Endothelial cell of umbilical vein (primary cell): ENCODE measurements around the gene LINC00237. TPM values are rescaled to one million over a fixed set of nuclear protein-coding genes. Genes with fewer than 3 reads are reported as not detected.

ENCODE experiments used
- BruUV-seq: library from RNA; stranded (reverse); fragments of 400-500 nt; replicated peaks from 2 replicates; lab custom pipeline; 2021; lab: Mats Ljungman, UMichigan
- CTCF ChIA-PET: fragments of 300-600, 350-600 bp; sonication (Branson Sonifier 250); formaldehyde crosslinking; loops from one replicate; lab custom pipeline; 2021; ENCODE audit warnings: antibody characterized with exemption, inconsistent platforms; lab: Charles Lee
- POLR2A ChIA-PET: fragments of 300-600, 350-600 bp; sonication (Branson Sonifier 250); formaldehyde crosslinking; loops from one replicate; lab custom pipeline; 2021; ENCODE audit warnings: antibody characterized with exemption, inconsistent platforms; lab: Charles Lee
- DNase-seq: peaks from one replicate; pipeline ENCODE4 v3.0.0-alpha.2; 2011; ENCODE audit warnings: low read depth, low spot score
- FAIRE-seq: peaks from 2 replicates; lab custom pipeline; 2011; peaks lifted over from hg19 to GRCh38; lab: Jason Lieb, UNC
- H2AFZ ChIP-seq: 2 replicates; pipeline ENCODE4 v1.6.0; 2012; ENCODE audit warnings: low read depth, low read length, control low read depth, inconsistent platforms
- H3K27ac ChIP-seq: 2 replicates; pipeline ENCODE4 v1.5.1; 2011; ENCODE audit warnings: low read depth, mild to moderate bottlenecking, control low read depth, low read length, moderate library complexity; ENCODE audit not compliant: insufficient read depth
- H3K27me3 ChIP-seq, 2 experiments: 2 replicates each; pipeline versions ENCODE4 v1.6.0 to v1.6.1; 2011; ENCODE audit warnings: low read length in 2 of 2, mixed read lengths in 1 of 2; ENCODE audit not compliant: control insufficient read depth in 2 of 2, insufficient read depth in 2 of 2
- H3K36me3 ChIP-seq, 2 experiments: 2 replicates in 1 of 2; 3 replicates in 1 of 2; pipeline ENCODE4 v1.5.1; 2011; ENCODE audit warnings: low read length in 2 of 2, mild to moderate bottlenecking in 1 of 2, moderate library complexity in 1 of 2; ENCODE audit not compliant: control insufficient read depth in 2 of 2, insufficient read depth in 2 of 2; ENCODE audit errors: extremely low read depth in 1 of 2
- H3K4me1 ChIP-seq: 3 replicates; pipeline ENCODE4 v1.5.1; 2011; ENCODE audit warnings: mild to moderate bottlenecking, low read length; ENCODE audit not compliant: control insufficient read depth, insufficient read depth; ENCODE audit errors: extremely low read depth
- H3K4me2 ChIP-seq: 2 replicates; pipeline ENCODE4 v1.6.1; 2011; ENCODE audit warnings: low read length, control low read depth, mixed read lengths; ENCODE audit not compliant: insufficient read depth
- H3K4me3 ChIP-seq, 3 experiments: fragments of 200-600 bp in 1 of 3; sonication (generic), shearing (Covaris generic) in 1 of 3; replicated peaks in 1 of 3; 2 replicates each; pipeline ENCODE4 v1.5.1; 2011 to 2016; ENCODE audit warnings: control low read depth in 3 of 3, low read length in 3 of 3, mild to moderate bottlenecking in 2 of 3, inconsistent platforms in 1 of 3, low read depth in 1 of 3, moderate library complexity in 1 of 3; ENCODE audit not compliant: insufficient read depth in 1 of 3
- H3K79me2 ChIP-seq: 2 replicates; pipeline ENCODE4 v1.6.0; 2012; ENCODE audit warnings: low read length, inconsistent platforms; ENCODE audit not compliant: control insufficient read depth, insufficient read depth
- H3K9ac ChIP-seq: replicated peaks from 2 replicates; pipeline ENCODE3; 2011; ENCODE audit warnings: low read length, control low read depth; ENCODE audit not compliant: insufficient read depth; ENCODE audit errors: extremely low read depth
- H3K9me1 ChIP-seq: replicated peaks from 3 replicates; pipeline ENCODE4 v1.6.0; 2011; ENCODE audit warnings: mild to moderate bottlenecking, low read length; ENCODE audit not compliant: control insufficient read depth, insufficient read depth; ENCODE audit errors: extremely low read depth
- H3K9me3 ChIP-seq: replicated peaks from 2 replicates; pipeline ENCODE4 v1.5.1; 2012; ENCODE audit warnings: low read length, inconsistent platforms; ENCODE audit not compliant: control insufficient read depth, insufficient read depth
- H4K20me1 ChIP-seq: replicated peaks from 2 replicates; pipeline ENCODE3; 2011; ENCODE audit warnings: mild to moderate bottlenecking, low read length; ENCODE audit not compliant: control insufficient read depth, insufficient read depth; ENCODE audit errors: extremely low read depth
- CTCF ChIP-seq, 2 donors: IDR thresholded peaks; 1 replicate in 1 of 2; 2 replicates in 1 of 2; pipeline ENCODE4 v1.5.1; 2011; ENCODE audit warnings: low read length in 2 of 2, mild to moderate bottlenecking in 2 of 2, moderate library complexity in 2 of 2, control low read depth in 1 of 2, inconsistent platforms in 1 of 2, low read depth in 1 of 2; ENCODE audit not compliant: insufficient read depth in 1 of 2; ENCODE audit errors: extremely low read depth in 1 of 2
- EZH2 ChIP-seq: IDR thresholded peaks from 2 replicates; pipeline ENCODE4 v1.6.1; 2012; ENCODE audit warnings: borderline replicate concordance, low read depth, mild to moderate bottlenecking, moderate library complexity, low read length, inconsistent platforms; ENCODE audit not compliant: severe bottlenecking
- FOS ChIP-seq: IDR thresholded peaks from 2 replicates; pipeline ENCODE4 v1.6.1; 2011; ENCODE audit warnings: mild to moderate bottlenecking, low read length, moderate library complexity, borderline replicate concordance; ENCODE audit not compliant: insufficient read depth
- GATA2 ChIP-seq: IDR thresholded peaks from 2 replicates; pipeline ENCODE4 v1.7.0; 2011; ENCODE audit warnings: low read depth, mild to moderate bottlenecking, moderate library complexity, mixed read lengths, low read length; ENCODE audit not compliant: insufficient read length, insufficient read depth
- JUN ChIP-seq: IDR thresholded peaks from 2 replicates; pipeline ENCODE4 v1.6.1; 2011; ENCODE audit warnings: borderline replicate concordance, low read depth; ENCODE audit not compliant: insufficient read length, insufficient read depth
- MYC ChIP-seq: IDR thresholded peaks from one replicate; pipeline ENCODE4 v1.6.1; 2011; ENCODE audit warnings: mild to moderate bottlenecking, low read depth, low read length
- POLR2A ChIP-seq: IDR thresholded peaks from 2 replicates; pipeline ENCODE4 v1.6.1; 2012; ENCODE audit warnings: low read depth, mild to moderate bottlenecking, control low read depth, low read length
- POLR2AphosphoS5 ChIP-seq: IDR thresholded peaks from 2 replicates; pipeline ENCODE4 v1.6.1; 2012; ENCODE audit warnings: low read depth, mild to moderate bottlenecking, control low read depth, low read length, moderate library complexity; ENCODE audit not compliant: insufficient read depth
- dilution Hi-C: fragments of 300-500 bp; cut with MboI; formaldehyde crosslinking; loops from one replicate; pipeline ENCODE4 v1.15.0; 2019; ENCODE audit warnings: low sequenced_read_pairs; ENCODE audit not compliant: extremely low pct_ligation_motif_present
- intact Hi-C: fragments of 100-400 bp; cut with micrococcal nuclease; formaldehyde crosslinking; loops from one replicate; pipeline ENCODE4 v1.10.0; 2022
- polyA plus RNA-seq, 4 experiments: library from polyadenylated mRNA; depleted of rRNA in 3 of 4; stranded (reverse) in 3 of 4; unstranded in 1 of 4; fragments of >200 nt; gene quantifications; 2 replicates each; pipeline versions ENCODE4 v1.2.1 to v1.2.3, GENCODE V29; 2011 to 2012; ENCODE audit warnings: missing spikeins in 1 of 4
- total RNA-seq: library from RNA; stranded (reverse); gene quantifications from 2 replicates; pipeline ENCODE4 v1.2.3, GENCODE V29; 2021
- TF ChIP-seq, protein P1 (sequence below): IDR thresholded peaks from 2 replicates; pipeline ENCODE4 v1.6.1; 2011; ENCODE audit not compliant: insufficient read depth, insufficient read length

LINC00237 gene
- total and polyA plus RNA-seq, 2 donors (not counting 3 experiments of a cell fraction or from before 2014, with no cell fraction given): not detected

DNA sequence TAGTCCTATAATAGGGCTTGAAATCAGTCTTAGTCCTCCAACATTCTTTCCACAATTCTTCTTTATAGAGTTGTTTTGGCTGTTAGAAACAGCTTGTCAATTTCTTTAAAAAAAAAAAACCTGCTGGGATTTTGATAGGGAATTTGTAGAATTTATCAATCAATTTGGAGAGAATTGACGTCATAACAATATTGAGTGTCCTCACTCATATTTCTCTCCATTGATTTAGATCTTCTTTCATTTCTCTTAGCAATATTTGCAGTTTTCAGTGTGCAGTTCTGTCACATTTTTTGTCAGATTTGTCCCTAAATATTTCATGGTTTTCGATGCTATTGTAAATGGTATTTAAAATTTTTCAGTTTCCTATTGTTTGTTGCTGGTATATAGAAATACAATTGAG is 5.3 kb upstream of the LINC00237 start:
- Histone ChIP-seq H3K9me3 (no peaks in the 10 kb centered on the region), H3K27me3 (peaks cover 31 to 50% of the 10 kb centered on the region in 2 experiments), H2AFZ (no peak overlapping the region), H3K9ac (no peak overlapping the region), H3K9me1 (no peaks in the 10 kb centered on the region), H4K20me1 (no peaks in the 10 kb centered on the region), H3K4me1 (no peaks in the 10 kb centered on the region), H3K79me2 (no peaks in the 10 kb centered on the region), H3K36me3 (no peaks in the 10 kb centered on the region), H3K4me2 (no peak overlapping the region), H3K27ac (no peak overlapping the region), H3K4me3 (no peak overlapping the region)
- no peak for DNase-seq
- POLR2A ChIA-PET: no interaction called here
- TF ChIP-seq MYC (no peak), CTCF (IDR thresholded peaks at IDR 0.05; ENCODE audit: extremely low read depth in 1 of 2, insufficient read depth in 1 of 2, low read depth in 1 of 2, low read length in 2 of 2) (no peak), EZH2 (no peak), FOS (no peak), POLR2A (no peak), JUN (no peak), POLR2AphosphoS5 (no peak), GATA2 (no peak)
- TF ChIP-seq, protein P1, sequence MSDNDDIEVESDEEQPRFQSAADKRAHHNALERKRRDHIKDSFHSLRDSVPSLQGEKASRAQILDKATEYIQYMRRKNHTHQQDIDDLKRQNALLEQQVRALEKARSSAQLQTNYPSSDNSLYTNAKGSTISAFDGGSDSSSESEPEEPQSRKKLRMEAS: no peak
- BruUV-seq: no TSS peak
- intact Hi-C loops (no loop called here), dilution Hi-C loops (no loop called here)
- CTCF ChIA-PET: no interaction called here
- no peak for FAIRE-seq
